ENCODE measurements around the gene TAGAP. TPM values are rescaled to one million over a fixed set of nuclear protein-coding genes. Genes with fewer than 3 reads are reported as not detected.

TAGAP gene
- total RNA-seq, 1 experiment from 2014 or later: 0.30 TPM

GRCh38 chr6:159063549-159063948 is 18.8 kb upstream of the TAGAP start:
- H3K4me1 ChIP-seq (ENCODE audit: control insufficient read depth in 1 of 2, insufficient read depth in 2 of 2, low read length in 2 of 2): no peaks in the 10 kb centered on the region
- no peaks in the 10 kb centered on the region for H3K9me3 ChIP-seq (ENCODE audit: control insufficient read depth in 1 of 2, insufficient read depth in 1 of 2, low read depth in 1 of 2, low read length in 2 of 2)
- no peaks in the 10 kb centered on the region for H3K36me3 ChIP-seq (ENCODE audit: control insufficient read depth in 1 of 2, insufficient read depth in 2 of 2, low read length in 2 of 2)
- no peaks in the 10 kb centered on the region for H4K20me1 ChIP-seq (ENCODE audit: insufficient read depth)
- intact Hi-C loops (cut with micrococcal nuclease): no loop called here
- H3K4me3 ChIP-seq (replicated peaks in 1 of 2; ENCODE audit: low read depth in 1 of 2, low read length in 2 of 2): no peak overlapping the region
- RAD21 ChIA-PET (ENCODE audit: low non-redundant PET in 1 of 2, low total read pairs in 2 of 2, uncharacterized antibody in 2 of 2, unreplicated experiment in 2 of 2): no interaction called here
- no peaks in the 10 kb centered on the region for H3K9me2 ChIP-seq (ENCODE audit: insufficient read depth)
- no peak overlapping the region for H3K4me2 ChIP-seq (ENCODE audit: low read length)
- DNase-seq (ENCODE audit: low read depth, low spot score): no peak
- H3K79me2 ChIP-seq (ENCODE audit: insufficient read depth, low read length): no peaks in the 10 kb centered on the region
- CTCF ChIA-PET: no interaction called here
- H3K9ac ChIP-seq (ENCODE audit: low read length): no peak overlapping the region
- ATAC-seq: no peak
- H3K27me3 ChIP-seq (ENCODE audit: insufficient read depth, low read length): peaks cover 5% of the 10 kb centered on the region; the same call in 1 of the 2 replicates
- POLR2A ChIA-PET: no interaction called here
- BruUV-seq (replicated peaks): no TSS peak
- H3K27ac ChIP-seq (ENCODE audit: low read depth, low read length): no peak overlapping the region
- no peak overlapping the region for H2AFZ ChIP-seq (ENCODE audit: low read depth, low read length, poor library complexity, severe bottlenecking)
- TF ChIP-seq TCF7L2 (IDR thresholded peaks at IDR 0.05; ENCODE audit: borderline replicate concordance, extremely low read depth, insufficient read depth, insufficient read length) (no peak), ZFX (IDR thresholded peaks at IDR 0.05) (no peak), MAX (IDR thresholded peaks at IDR 0.05) (no peak), ZBTB33 (IDR thresholded peaks at IDR 0.05; ENCODE audit: extremely low read depth, insufficient replicate concordance, low read length) (no peak), SRF (IDR thresholded peaks at IDR 0.05; ENCODE audit: low read depth) (no peak), SP1 (IDR thresholded peaks at IDR 0.05; ENCODE audit: low read depth) (no peak), ZNF274 (IDR thresholded peaks at IDR 0.05; ENCODE audit: low read depth, low read length) (no peak), REST (IDR thresholded peaks at IDR 0.05; ENCODE audit: low read depth) (no peak), FOSL1 (IDR thresholded peaks at IDR 0.05; ENCODE audit: low read depth) (no peak), EZH2 (IDR thresholded peaks at IDR 0.05) (no peak), CEBPB (IDR thresholded peaks at IDR 0.05; ENCODE audit: low read depth) (no peak), CTCF (IDR thresholded peaks at IDR 0.05 in 2 of 3, conservative IDR thresholded peaks at IDR 0.05 in 1 of 3; ENCODE audit: borderline replicate concordance in 1 of 3, insufficient read depth in 1 of 3, low read depth in 2 of 3, low read length in 2 of 3) (no peak), ATF3 (IDR thresholded peaks at IDR 0.05) (no peak), YY1 (IDR thresholded peaks at IDR 0.05; ENCODE audit: extremely low read depth, insufficient replicate concordance, low read depth, low read length) (no peak), POLR2AphosphoS5 (IDR thresholded peaks at IDR 0.05; ENCODE audit: low read depth, low read length) (no peak), ELF1 (IDR thresholded peaks at IDR 0.05; ENCODE audit: borderline replicate concordance, low read depth) (no peak), RAD21 (IDR thresholded peaks at IDR 0.05; ENCODE audit: low read depth) (no peak), EGR1 (IDR thresholded peaks at IDR 0.05; ENCODE audit: low read depth) (no peak)

Measured in HCT116 (cell line).